Activated CD4-positive, alpha-beta T cell treated with anti-CD3 and anti-CD28 coated beads, Interleukin-2, Interleukin-4, amounts not matched to agents 100 ng/mL and 50 ng/mL, durations not matched to agents 16 hours and 8 hours (primary cell): ENCODE data around the gene PACS2.
"Not testable (repeated sequence)": the region's sequence is repeated elsewhere in the genome, so short reads cannot be mapped to it uniquely, and the experiment has no call there.

Experiments used
- DNase-seq: peaks from one replicate; pipeline ENCODE4 v3.0.0-alpha.2; 2020; ENCODE audit warnings: low spot score

Gene PACS2

DNA sequence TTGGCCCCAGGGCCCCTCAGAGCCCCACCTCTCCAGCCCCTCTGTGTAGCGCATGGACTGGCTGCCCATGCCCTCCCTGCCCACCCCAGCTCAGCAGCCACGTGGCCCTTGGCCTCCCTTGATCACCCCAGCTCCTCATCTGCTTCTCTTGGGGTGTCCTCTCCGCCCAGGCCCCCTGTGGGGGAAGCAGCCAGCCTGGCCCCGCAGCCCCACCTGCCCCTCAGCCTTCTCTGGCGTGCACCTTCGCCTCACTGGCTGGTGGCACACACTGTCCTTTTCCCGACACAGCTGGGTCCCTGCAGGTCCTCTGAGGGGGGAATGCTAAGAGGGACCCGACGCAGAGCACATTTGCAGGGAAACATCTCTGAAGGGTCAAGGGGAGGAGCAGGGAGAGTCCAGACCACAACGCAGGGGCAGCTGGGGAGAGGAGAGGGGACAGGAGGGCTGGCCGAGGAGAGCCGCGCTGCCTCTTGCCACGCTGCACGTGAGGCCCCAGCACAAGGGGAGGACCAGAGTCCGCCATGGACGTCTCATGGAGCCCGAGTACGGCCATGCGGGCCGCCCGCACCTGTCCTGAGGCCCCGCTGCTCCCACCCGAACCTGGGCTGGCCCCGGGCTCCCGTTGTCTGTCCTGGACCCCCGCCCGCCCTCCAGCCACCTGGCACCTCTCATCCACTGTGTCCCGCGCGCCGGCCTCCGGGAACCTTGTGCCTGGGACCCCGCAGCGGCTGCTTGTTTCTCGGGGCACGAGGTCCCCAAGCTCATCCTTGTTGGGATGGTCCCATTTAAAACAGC lies 36.1 kb downstream of the PACS2 start:
- no peak for DNase-seq

- DNase-seq: no peak
These were observed 36.9 kb downstream of the PACS2 start for GRCh38 chr14:105351410-105351809.

- peak; percentile 90 for DNase-seq
These were observed 37.6 kb downstream of the PACS2 start for GRCh38 chr14:105351920-105352851.

DNA sequence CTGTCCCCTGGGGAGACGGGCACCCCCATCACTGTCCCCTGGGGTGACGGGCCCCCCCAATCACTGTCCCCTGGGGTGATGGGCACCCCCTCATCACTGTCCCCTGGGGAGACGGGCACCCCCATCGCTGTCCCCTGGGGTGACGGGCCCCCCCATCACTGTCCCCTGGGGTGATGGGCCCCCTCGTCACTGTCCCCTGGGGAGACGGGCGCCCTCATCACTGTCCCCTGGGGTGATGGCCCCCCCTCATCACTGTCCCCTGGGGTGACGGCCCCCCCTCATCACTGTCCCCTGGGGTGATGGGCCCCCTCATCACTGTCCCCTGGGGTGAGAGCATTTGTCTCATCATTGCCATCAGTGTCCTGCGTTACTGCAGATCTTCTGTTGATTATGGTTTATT lies 38.6 kb downstream of the PACS2 start:
- no peak for DNase-seq

DNA sequence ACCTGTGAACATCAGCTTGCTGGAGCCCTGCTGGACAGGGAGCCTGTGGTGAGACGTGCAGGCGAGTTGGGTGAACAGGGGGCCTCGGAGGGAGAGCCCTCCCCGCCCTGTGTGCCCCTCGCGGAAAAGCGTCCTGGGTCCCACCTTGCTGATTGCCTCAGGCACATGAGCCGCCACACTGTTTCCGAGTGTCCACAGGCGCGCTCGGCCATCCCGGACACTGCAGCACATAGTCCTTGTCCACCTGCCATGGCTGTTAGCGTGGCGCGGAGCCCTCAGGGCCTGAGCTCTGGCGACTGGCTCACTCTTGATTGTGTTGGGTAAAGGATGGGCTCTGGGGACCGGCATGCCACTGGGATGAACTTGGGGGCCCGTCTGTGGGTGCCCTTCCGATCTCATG lies 40.0 kb downstream of the PACS2 start:
- DNase-seq: no peak

- no peak for DNase-seq
These were observed 40.6 kb downstream of the PACS2 start for GRCh38 chr14:105355049-105355575.

DNA sequence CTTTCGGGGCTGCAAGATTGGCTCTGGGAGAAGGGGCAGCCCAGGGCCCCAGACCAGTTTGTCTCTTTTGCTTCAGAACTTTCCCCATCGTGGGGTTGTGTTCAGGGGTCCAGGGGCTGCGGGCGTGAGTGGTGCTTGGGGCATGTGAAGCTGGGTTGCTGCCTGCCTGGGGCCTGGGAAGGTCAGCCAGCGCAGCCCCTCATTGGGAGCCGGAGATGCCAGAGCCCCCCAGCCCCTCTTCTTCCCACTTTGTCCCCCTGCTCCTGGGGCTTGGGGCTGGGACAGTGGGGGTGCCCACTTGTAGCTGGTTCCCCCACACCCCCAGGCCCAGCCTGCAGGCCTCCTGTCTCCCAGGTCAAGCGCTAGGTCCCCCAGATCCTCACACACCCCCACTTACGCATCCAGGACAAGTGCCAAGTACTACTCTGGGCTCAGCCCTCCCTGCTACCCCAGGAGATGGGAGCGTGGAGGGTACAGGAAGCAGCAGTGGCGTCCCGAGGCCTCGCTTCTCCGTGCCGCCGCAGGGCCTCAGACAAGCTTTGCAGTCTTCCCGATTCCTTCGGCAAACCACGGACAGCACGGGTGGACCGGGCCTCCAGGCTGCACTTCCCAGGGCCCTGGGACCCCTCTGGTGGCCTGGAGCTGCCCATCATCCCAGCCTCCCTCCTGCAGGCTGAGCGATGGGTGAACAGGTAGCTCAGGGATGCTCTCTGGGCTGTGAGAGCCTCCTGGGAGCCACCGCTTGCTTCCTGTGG lies 41.5 kb downstream of the PACS2 start:
- DNase-seq: no peak

GRCh38 chr14:105356927-105357326 lies 42.4 kb downstream of the PACS2 start:
- DNase-seq: no peak

DNA sequence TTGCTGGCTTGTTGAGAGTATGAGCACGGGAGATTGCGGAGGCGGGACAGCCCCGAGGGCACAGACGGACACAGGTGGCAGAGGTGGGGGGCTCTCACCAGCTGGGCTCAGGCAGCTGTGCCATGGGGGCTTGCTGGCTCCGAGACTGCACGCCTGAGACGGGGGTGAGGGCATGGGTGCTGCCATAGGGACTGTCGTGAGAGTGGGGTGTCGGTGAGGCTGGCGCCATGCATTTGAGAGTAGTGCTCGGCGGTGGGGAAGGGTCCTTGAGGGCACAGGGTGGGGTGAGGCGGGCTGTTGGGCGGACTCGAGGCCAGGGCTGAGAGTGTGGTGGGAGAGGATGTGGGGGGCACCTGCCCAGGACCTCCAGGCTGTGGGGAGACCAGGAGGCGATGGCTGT lies 43.1 kb downstream of the PACS2 start:
- no peak for DNase-seq

DNA sequence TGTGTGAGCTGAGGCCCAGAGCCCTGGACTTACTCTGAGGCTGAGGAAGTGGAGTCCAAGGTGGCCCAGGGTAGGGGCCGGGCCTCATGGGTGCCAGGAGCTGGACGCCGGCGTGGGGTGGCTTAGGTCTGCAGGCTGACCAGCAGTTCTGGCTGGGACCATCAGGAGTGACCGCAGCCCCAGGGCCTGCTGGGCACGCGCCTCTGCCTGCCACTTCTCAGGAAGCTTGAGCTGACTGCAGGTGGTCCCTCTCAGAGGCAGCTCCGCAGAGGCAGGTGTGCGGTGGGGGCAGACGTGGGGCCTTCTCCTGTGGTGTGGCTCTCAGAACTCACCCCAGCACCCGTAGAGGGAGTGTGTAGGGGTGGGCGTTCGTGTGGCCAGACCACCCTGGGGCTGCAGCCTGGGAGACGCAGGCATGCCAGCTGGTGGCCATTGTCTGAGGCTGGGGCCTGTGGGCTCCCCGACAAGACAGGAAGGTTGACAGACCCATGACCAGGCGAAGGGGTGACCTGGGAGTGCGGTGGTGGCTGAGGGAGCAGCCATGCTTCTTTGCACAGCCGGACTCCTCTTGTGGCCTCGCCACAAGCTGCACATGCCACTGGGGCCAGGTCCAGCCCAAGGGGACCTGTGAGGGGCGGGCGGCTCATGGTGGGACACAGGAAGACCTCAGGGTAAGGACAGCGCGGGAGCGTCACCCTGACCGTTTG lies 43.7 kb downstream of the PACS2 start:
- no peak for DNase-seq

DNA sequence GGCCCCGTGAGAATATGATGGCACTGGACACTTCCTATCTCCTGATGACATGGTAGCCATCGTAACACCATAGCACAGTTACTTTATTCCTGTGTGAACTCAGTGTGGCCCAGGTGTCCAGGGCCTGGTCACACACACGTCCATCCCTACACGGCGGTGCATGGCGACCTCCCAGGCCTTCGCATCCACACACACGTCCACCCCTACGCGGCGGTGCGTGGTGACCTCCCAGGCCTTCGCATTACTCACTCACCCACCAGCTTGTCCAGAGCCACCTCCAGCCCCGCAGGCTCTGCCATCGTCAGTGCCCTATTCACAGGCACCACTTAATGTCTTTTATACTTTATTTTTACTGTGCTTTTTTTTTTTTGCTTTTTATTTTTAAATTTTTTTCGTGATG lies 44.4 kb downstream of the PACS2 start:
- DNase-seq: no peak

- not testable (repeated sequence) for DNase-seq
These were observed 46.9 kb downstream of the PACS2 start for GRCh38 chr14:105361412-105361811.

GRCh38 chr14:105363847-105364708 lies 49.5 kb downstream of the PACS2 start:
- no peak for DNase-seq

DNA sequence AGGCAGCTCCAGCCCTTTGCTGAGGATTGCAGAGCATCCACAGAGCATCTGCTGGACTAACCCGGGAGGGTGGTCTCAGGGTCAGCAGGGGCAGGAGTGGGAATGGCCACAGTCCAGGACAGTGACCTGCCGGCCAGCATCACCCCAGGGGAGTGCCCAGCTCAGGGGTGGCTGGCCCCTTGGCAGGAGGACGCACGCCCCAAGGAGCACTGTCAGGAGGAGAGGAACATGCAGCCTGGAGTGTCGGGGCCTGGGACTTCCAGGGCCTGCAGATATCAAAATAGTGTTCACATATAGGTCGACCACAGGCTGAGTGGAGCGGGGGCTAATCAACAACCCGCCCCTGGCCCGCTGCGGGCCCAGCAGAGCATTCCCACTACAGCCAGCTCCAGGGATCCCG lies 50.6 kb downstream of the PACS2 start:
- no peak for DNase-seq

DNA sequence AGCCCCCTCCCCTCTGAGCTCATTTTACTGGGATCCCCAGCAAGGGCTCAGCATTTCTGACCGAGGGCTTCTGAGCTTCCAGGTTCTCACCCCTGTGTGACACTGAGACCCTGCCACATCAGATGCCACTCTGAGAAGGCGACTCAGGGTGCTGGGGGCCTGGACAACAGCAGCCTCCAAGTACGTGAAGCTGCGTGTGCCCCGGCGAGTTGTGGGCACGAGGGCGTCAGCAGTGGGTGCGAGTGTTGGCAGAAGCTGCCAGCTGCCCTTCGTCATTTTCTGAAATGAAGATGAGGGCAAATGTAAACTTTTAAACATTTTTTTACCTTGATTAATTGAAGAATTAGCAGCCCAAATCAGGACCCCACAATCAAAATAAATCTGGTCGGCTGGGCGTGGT lies 51.1 kb downstream of the PACS2 start:
- no peak for DNase-seq

- DNase-seq: no peak
These were observed 52.0 kb downstream of the PACS2 start for GRCh38 chr14:105366386-105367074.

DNA sequence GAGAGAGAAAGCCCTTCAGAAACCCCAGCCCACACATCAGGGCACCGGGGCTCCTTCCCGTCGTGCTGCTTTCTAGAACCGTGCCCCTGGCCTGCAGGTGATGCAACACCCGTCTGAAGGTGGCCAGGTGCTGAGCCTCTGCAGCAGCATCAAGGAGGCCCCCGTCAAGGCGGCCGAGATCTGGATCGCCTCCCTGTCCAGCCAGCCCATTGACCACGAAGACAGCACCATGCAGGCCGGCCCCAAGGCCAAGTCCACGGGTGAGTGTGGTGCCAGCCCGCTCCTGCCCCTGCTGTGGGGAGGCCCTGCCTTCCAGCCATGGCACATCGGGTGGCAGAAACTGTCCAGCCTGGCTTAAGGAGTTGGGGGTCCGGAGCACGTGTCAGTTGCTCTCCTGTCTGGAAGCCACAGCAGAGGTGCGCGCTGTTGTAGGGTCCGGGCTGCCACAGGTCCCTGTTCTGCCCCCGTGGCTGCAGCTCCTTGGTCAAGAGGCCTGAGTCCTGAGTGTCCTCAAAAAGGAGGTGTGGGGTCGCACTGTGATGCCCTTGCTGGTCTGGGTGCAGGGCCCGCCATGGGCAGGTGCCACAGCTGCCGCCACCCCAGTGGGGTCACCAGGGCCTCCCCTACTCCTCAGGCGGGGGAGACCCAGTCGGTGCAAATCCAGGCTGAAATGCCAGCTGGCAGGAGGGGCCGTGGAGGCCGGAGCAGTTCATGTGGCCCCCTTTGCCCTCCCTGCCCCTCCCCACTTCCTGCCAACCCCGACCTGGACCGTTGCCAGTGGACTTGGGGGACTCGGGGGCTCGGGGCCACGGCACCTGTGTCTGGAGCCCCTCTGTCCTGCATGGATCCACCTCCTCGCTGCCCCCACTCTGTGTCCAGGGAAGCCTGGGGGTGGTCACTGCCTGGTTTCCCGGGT lies 52.8 kb downstream of the PACS2 start:
- no peak for DNase-seq

DNA sequence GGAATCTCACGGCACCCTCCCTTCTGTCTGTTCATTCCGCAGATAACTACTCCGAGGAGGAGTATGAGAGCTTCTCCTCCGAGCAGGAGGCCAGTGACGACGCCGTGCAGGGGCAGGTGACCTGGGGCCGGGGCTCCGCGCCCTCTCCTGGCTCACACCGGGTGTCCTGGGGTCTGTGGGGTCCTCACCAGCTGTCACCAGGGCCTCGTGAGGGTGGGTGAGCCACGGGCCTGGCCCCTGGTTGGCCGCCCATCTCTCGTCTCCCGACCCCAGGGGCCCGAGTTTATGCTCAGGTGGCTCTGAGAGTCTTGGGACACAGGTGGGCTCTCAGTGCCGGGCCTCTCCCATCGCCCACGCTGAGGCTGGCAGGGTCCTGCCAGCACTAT lies 53.5 kb downstream of the PACS2 start:
- DNase-seq: no peak

- no peak for DNase-seq
These were observed 53.9 kb downstream of the PACS2 start for GRCh38 chr14:105368426-105368825.
